Epithelial cell of esophagus (primary cell): ENCODE measurements around the gene CCDC158.
A peak's percentile ranks its signal among the peaks of the same experiment; 100 is the strongest.
"Not testable (repeated sequence)": the region's sequence is repeated elsewhere in the genome, so short reads cannot be mapped to it uniquely, and the experiment has no call there.

ENCODE experiments used
- DNase-seq: peaks from one replicate; pipeline ENCODE4 v3.0.0; 2010; ENCODE audit warnings: low read depth
- H3K4me3 ChIP-seq: 2 replicates; pipeline ENCODE4 v1.5.1; 2011; ENCODE audit warnings: mild to moderate bottlenecking, low read length, control low read depth
- CTCF ChIP-seq: IDR thresholded peaks from 2 replicates; pipeline ENCODE4 v1.5.1; 2011; ENCODE audit warnings: low read depth, mild to moderate bottlenecking, low read length, control low read depth, inconsistent platforms; ENCODE audit not compliant: insufficient read depth; ENCODE audit errors: missing control alignments

The CCDC158 gene

GRCh38 chr4:76300012-76300411 is 120.9 kb downstream of the CCDC158 start:
- DNase-seq: no peak
- no peak overlapping the region for H3K4me3 ChIP-seq
- TF ChIP-seq CTCF: no peak

GRCh38 chr4:76298227-76298626 is 122.7 kb downstream of the CCDC158 start:
- no peak for DNase-seq
- TF ChIP-seq CTCF: no peak
- no peak overlapping the region for H3K4me3 ChIP-seq

GRCh38 chr4:76296286-76296820 is 124.6 kb downstream of the CCDC158 start:
- no peak for TF ChIP-seq CTCF
- no peak overlapping the region for H3K4me3 ChIP-seq
- no peak for DNase-seq

- DNase-seq: no peak
- TF ChIP-seq CTCF: no peak
- no peak overlapping the region for H3K4me3 ChIP-seq
Measured at GRCh38 chr4:76293772-76294171, 127.2 kb downstream of the CCDC158 start.

- H3K4me3 ChIP-seq: no peak overlapping the region
- no peak for DNase-seq
- no peak for TF ChIP-seq CTCF
Measured at GRCh38 chr4:76292730-76293129, 128.2 kb downstream of the CCDC158 start.

- DNase-seq, H3K4me3 ChIP-seq: not testable (repeated sequence)
Measured at GRCh38 chr4:76287811-76288210, 133.1 kb downstream of the CCDC158 start.

GRCh38 chr4:76283900-76284299 is 137.0 kb downstream of the CCDC158 start:
- TF ChIP-seq CTCF: no peak
- H3K4me3 ChIP-seq: no peak overlapping the region
- peak; percentile 18 for DNase-seq
